NCI-H128 (cell line): ENCODE measurements around the gene AADAT.
"Not testable (repeated sequence)": the region's sequence is repeated elsewhere in the genome, so short reads cannot be mapped to it uniquely, and the experiment has no call there.

Source experiments
- DNase-seq: peaks from one replicate; lab custom pipeline; 2025; ENCODE audit not compliant: unreplicated experiment; lab: John Stamatoyannopoulos, UW

The AADAT gene

DNA sequence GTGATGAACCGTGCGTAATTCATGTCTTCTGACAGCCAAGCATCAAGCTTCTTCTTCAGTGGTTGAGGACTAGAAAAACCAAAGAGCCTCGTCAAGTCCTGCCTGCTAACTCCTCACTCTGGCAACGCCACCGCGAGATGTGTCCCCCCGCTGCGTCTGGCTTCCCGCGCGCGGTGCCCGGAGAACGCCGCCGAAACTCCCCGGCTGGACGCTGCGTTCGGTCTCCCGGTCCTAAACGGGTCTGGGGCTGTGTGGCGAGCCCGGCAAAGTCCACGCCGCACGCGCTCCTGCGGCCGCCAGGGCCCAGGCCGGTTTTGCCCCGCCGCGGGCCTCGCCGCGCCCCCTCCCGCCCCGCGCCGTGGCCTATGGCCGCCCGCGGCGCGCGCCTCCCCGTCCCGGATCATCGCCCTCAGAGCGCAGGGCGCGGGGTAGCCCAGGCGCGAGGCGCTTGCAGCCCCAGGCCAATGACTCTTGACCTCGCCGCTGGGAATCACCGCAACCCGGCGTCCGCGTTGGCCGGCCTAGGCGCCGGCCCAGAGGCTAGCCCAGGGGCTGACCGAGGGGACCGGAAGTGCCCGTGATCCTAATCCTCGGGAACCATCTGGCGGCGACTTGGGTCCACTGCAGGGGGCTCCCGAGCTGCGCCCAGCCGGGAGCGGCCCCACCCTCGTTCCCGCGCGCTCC is at the start of gene AADAT:
TSS of gene AADAT (minus strand) at position 289 of the 684 bp plus-strand sequence. CDS start at position 23, 266 bp downstream.
- DNase-seq = peak; percentile 21

DNA sequence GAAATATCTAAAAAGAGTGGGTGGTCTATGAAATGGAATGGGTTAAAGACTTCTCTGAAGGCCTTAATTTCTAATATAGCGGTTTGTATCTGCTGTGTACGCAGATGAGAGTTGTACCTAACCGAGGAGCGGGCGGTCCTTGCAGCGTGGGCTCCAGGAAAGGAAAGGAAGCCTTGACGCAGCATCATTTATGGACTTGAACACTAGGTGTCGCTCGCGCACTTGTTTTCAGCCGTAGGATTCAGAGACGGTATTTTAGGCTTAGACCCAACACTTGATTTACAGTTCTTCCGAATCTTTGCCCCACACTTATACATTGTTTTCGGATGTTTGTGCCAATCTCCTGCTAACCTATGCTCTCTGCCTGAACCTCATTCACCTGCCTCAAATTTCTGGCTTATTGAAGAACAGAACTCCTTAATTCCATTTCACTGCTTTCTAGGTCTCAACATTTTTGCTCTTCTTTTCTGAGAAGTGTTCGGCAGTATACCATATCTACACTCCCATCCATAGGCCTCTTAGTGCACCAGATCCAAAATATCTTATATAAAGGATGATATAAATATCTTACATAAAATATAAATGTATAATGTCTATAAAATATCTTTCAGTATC is 48.9 kb upstream of the AADAT start:
- DNase-seq = peak; percentile 19

DNA sequence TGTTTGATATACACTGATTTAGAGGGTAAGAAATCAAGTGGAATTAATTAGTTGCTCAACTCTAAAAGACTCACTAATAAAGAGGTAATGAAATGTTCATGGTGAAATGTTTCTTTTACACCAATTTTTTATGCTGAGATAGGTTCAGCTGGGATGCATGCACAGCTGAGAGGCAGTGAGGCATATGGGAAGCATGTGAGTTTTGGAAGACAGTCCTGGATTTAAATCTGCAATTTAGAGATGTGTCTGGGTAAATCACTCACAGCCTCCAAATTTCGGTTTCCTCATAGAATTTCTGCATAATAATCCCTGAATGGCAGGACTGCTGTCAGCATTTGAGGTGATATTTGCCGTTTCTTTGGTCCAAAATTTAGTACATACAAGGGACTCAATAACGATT is 48.2 kb upstream of the AADAT start:
- DNase-seq = no peak

DNA sequence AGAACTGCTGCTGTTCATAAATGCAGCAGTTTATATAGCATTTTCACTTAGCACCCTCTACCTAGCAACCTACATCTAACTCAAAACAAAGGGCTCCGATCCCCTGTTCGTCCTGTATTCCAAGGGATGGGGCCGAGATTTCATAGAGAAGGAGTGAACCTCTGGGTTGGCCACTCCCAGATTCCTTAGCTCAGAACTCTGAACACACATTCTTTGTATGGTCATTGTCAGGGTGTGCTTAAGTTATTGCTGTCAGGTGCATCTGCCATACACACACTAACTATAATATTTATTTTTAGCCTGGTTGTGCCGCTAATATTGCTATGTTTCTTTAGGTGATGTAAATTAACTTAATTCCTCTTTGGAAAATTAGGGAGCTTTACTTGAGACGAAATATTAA is 47.7 kb upstream of the AADAT start:
- no peak for DNase-seq

DNA sequence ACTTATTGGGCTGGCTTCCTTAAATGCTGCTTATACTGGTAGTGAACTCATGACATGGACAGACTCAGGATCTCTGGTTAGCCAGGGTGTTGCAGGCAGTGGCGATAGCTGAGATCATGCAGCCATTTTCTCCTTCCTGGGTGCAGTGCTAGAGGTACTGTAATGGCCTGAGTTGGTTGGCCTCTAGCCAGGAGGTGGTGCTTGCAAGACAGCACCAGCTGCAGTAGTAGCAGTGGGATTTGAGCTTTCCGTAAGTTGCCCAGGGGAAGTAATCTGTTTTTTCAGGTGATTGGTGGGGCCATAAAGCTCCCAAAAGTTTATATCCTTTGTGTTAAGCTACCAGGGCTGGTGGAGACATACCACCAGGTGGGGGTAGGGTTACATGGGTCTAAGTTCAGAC is 45.1 kb upstream of the AADAT start:
- no peak for DNase-seq

DNA sequence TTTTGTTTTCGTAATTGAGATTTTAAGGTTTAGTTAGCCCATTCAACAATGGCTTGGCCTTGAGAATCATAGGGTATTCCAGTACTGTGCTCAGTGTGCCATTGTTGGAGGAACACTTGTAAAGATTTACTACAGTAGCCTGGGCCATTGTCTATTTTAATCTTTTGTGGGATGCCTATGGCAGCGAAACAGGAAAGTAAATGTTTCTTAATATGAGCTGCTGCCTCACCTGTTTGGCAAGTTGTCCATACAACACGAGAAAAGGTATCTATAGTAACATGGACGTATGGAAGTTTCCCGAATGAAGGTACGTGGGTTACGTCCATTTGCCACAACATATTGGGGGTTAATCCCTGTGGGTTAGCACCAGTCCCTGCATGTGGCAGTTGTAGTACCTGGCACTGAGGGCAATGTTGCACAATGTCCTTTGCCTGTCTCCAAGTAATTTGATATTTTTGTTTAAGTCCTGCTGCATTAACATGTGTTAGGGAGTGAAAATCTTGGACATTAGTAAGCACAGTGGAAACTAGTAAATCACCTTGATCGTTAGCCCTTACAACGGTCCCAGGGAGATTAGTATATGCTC is 38.6 kb upstream of the AADAT start:
- DNase-seq = no peak

DNA sequence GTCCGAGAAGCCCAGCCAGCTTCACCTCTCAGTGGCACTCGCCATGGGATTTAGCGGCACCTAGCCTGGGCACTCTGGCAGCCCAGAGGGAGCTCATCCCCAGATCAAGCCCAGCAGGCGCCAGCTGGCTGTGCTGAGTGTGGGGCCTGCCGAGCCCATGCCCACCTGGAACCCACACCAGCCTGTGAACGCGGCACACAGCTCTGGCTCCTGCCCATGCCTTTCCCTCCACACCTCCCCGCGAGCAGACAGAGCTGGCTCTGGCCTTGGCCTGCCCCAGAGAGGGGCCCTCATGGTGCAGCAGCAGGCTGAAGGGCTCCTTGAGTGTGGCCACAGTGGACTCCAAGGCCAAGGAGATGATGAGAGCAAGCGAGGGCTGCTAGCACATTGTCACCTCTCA is 38.0 kb upstream of the AADAT start:
- no peak for DNase-seq

DNA sequence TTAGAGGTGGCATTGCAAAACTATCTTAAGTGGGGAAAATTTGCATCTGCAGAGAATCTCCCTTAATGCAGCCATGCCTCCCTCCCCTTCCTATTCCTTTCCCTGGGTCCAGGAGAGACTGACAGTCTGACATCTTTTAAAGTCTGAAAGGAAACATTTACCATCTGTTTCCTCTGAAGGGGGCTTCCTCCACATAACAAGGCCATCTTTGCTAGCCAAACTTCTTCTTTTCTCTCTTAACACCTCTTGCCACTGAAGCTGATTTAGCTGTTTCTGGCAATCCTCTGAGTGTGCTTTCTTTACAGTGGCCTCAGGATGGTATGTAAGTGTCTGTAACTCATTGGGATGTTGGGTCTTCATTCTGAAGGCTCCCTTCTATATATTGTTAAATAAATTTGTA is 34.6 kb upstream of the AADAT start:
- DNase-seq = no peak

DNA sequence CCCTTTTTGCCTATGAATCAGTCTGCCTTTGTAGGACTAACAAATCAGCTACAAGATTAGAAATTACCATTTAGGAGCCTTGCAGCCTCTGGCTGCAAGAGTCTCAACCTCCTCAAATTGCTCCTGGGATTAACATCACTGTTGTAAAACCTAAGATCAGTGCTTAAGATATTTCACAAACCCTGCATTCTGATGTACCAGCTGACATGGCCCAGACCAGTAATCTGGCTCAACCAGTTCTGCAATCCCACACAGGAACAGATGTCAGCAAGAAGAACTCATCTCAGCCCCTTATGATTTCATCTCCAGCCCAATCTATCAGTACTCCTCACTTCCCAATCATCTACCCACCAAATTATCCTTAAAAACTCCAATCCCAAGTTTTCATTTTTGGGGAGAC is 32.5 kb upstream of the AADAT start:
- no peak for DNase-seq

DNA sequence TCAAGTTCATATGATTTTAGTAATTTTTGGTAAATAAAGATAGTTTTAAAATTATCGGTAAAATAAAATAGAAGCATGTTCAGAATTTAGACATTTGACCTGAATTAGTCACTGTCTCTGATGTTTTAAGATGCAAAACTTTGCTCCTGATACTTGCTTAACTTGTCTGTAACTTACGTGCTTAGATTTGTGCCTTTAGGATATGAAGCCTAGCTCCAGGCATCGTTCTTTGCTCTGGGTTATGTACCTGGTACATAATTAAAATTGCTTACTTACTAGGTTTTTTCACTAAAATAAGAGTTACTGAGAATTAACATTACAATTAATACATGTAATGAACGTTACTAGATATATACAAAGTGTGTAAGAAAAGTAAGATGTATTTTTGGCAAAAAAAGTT is 24.9 kb upstream of the AADAT start:
- no peak for DNase-seq

DNA sequence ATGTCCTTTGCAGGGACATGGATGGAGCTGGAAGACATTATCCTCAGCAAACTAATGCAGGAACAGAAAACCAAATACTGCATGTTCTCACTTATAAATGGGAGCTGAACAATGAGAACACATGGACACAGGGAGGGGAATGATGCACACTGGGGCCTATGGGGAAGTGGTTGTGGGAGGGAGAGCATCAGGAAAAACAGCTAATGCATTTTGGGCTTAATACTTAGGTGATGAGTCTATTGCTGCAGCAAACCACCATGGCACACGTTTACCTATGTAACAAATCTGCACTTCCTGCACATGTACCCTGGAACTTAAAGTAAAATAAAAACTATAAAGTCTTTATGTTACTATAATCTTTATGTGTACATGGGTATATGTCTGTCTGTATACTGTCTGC is 24.4 kb upstream of the AADAT start:
- not testable (repeated sequence) for DNase-seq

DNA sequence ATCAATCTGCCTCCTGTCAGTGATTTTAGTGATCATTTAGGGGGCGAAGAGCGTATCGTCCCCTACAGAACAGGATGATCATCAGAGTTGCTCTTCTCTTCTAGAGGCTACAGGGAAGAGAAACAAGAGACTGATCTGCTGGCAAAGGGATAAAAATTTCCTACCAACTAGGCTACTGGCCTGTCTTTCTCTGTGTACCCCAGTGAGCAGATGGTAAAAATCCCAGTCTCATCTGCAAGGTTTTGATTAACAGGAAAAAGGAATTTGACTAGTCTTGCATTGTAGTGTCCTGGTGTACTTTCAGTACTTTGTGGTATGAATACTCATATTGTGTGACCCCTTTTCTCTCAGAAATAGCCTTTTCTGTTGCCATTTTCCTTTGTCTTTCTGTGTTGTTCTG is 21.8 kb upstream of the AADAT start:
- DNase-seq = no peak

DNA sequence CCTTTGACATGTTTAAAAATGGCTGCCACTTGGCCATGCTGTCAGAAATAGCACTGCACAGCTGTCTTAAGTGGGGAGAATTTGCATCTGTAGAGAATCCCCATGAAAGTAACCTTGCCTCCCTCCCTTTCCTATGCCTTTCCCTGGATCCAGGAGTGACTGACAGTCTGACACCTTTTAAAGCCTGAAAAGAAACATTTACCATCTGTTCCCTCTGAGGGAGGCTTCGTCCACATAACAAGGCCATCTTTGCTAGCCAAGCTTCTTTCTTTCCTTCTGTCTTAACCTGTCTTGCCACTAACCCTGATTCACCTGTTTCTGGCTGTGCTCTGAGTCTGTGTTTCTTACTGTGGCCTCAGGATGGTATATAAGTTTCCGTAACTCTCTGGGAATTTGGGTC is 21.3 kb upstream of the AADAT start:
- DNase-seq = no peak

DNA sequence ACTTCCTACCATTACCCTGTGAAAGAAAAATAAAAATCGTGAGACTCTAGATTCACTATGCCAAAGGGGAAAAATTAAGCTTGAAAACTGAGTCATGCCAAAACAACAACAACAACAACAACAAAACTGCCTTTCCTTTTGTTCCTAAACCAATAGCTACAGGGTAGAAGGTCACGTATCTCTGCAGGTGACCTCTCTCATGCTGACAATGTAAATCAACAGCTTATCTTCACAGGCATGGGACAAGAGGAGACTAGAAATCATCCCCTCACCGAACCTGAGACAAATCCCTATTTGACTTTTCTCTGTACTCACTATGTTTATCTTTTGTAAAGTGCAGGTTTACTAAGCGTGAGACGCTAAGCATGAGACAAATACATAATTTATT is 20.5 kb upstream of the AADAT start:
- no peak for DNase-seq

DNA sequence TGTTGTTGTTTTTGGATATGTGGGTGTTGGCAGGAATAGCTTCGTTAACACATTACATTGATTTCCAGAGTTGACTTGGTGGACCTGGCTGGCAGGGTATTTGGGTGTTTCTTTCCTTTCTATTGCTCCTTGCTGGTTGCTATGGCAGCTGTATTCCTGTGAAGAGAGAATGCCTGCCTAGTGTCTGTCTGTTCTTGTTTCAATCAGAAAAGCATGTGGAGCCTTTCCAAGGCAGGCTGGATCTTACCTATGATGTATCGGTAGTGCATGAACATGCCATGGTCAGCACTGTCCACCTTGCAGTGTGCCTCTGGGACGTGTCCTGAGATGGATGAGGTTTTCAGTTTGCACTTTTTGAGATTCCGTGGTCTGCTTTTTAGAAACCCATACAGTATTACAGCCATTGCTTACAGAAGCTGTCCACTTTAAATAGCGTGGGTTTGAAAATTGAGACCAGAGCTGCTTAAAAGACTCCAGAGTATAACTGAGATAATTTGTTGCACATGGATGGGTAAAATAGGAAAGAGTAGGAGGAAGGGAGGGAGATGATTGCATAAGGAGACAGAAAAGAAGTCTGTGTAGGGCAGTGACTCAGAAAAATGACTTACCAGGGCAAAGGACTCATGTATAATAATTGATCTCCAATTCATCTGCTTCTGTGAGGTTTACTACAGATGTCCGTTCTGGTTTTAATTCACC is 20.0 kb upstream of the AADAT start:
- DNase-seq = no peak

DNA sequence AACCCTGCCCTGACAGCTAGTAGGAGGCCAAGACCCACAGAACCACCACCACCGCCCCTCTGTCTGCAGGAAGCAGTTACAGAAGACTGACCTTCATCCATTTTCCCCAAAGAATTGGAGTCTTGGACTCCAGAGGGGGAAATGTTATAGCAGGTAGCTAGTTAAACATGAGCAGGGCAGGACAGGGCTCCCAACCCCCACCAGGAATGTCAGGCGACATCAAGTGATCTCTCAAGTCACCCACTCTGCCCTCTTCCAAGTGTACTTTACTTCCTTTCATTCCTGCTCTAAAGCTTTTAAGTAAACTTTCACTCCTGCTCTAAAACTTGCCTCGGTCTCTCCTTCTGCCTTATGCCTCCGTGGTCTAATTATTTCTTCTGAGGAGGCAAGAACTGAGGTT is 17.1 kb upstream of the AADAT start:
- no peak for DNase-seq

DNA sequence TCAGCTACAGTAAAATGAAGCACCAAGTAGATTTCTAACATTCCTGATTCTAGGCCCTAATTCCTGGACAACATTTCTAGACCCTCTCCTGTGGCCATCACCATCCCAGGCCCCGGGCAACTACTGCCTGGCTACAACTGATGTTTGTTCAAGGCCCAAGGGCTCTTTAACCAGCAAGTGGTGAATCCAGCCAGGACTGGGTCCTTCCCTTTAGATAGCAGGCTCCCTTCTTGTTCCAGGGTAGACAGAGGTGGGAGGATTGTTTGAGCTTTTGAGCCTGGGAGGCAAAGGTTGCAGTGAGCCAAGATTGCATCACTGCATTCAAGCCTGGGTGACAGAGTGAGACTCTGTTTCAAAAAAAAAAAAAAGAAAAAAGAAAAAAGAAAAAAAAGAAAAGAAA is 12.7 kb upstream of the AADAT start:
- DNase-seq = no peak

DNA sequence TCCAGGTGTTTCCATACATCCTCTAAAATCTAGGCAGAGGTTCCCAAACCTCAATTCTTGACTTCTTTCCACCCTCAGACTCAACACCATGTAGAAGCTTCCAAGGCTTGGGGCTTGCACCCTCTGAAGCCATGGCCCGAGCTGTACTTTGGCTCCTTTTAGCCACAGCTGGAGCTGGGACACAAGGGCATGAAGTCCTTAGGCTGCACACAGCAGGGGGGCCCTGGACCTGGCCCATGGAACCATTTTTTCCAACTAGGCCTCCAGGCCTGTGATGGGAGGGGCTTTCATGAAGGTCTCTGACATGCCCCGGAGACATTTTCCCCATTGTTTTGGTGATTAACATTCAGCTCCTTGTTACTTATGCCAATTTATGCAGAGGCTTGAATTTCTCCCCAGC is 8.4 kb upstream of the AADAT start:
- not testable (repeated sequence) for DNase-seq

DNA sequence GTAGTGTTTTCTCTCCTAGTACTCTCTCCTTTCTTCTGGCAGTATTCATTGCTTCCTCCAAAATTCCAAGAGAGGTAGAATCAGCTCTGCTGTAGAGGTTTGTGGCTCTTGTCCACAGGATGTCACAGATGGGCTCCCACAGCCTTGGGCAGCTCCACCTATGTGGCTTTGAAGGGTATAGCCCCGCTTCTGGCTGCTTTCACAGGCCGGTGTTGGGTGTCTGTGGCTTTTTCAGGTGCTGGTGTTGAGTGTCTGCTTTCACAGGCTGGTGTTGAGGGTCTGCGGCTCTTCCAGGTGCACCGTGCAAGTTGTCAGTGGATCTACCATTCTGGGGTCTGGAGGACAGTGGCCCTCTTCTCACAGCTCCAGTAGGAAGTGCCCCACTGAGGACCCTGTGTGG is 7.9 kb upstream of the AADAT start:
- no peak for DNase-seq

DNA sequence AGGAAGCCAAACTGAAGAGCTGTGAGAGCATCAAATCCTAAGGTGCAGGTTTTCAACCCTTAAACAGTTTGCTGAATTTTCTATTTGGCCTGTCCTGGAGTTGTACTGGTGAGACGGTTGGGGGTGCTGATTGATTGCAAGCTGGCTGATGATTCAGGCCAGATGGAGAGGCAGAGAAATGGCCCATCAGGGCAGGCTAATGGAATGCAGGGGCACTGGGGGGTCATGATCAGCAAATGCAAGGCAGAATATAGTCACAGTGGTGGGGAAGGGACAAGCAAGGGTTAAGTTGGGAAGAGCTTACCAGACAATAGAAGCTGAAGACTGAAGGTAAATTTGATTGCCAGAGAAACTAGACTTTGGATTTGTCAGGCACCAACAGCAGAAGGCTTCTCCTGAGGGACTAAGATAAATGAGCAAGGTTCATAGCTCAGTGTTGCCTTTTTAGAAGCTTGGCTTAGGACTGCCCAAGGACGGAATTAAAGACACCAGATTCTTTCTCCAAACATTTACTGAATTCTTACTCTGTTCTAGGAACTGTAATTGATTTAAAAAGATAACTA is 4.3 kb upstream of the AADAT start:
- no peak for DNase-seq

DNA sequence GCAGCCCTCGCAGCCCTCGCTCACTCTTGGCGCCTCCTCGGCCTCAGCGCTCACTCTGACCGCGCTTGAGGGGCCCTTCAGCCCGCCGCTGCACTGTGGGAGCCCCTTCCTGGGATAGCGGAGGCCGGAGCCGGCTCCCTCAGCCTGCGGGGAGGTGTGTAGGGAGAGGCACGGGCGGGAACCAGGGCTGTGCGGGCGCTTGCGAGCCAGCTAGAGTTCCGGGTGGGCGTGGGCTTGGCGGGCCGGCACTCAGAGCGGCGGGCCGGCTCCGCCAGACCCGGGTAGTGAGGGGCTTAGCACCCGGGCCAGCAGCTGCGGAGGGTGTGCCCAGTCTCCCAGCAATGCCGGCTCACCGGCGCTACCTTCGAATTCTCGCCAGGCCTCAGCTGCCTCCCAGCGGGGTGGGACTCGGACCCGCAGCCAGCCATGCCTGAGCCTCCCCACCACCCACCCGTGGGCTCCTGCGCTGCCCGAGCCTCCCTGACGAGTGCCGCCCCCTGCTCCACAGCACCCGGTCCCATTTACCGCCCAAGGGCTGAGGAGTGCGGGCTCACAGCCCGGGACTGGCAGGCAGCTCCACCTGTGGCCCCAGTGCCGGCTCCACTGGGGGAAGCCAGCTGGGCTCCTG is 1.4 kb upstream of the AADAT start:
- no peak for DNase-seq
